Stimulated activated naive CD8-positive, alpha-beta T cell treated with anti-CD3 and anti-CD28 coated beads, Interleukin-15, amount 100 ng/mL, for 72 hours (primary cell): ENCODE results near the gene MS4A1.
A peak's percentile ranks its signal among the peaks of the same experiment; 100 is the strongest.
"Not testable (repeated sequence)": the region's sequence is repeated elsewhere in the genome, so short reads cannot be mapped to it uniquely, and the experiment has no call there.

Source experiments
- ATAC-seq: fragments of 150-1000 bp; cut with Tn5 transposase; 2 replicates; pipeline ENCODE4 v1.10.0; 2021; ENCODE audit warnings: mild to moderate bottlenecking, moderate library complexity
- DNase-seq, 2 donors: peaks; one replicate each; pipeline ENCODE4 v3.0.0; 2021 to 2022
- H3K27ac Mint-ChIP-seq, 2 donors: one replicate each; pipeline ENCODE4 v1.8.0; 2022; ENCODE audit warnings: mild to moderate bottlenecking in 2 of 2, mixed read lengths in 2 of 2, moderate library complexity in 2 of 2
- H3K27me3 Mint-ChIP-seq: one replicate; pipeline ENCODE4 v1.8.0; 2022; ENCODE audit warnings: mixed read lengths
- H3K4me1 Mint-ChIP-seq: one replicate; pipeline ENCODE4 v1.8.0; 2022; ENCODE audit warnings: mild to moderate bottlenecking, mixed read lengths
- H3K4me3 Mint-ChIP-seq, 2 donors: one replicate each; pipeline ENCODE4 v1.8.0; 2022; ENCODE audit warnings: mild to moderate bottlenecking in 2 of 2, mixed read lengths in 2 of 2, moderate library complexity in 1 of 2
- H3K9me3 Mint-ChIP-seq, 2 donors: one replicate each; pipeline ENCODE4 v1.8.0; 2022; ENCODE audit warnings: mixed read lengths in 2 of 2

Gene MS4A1

DNA sequence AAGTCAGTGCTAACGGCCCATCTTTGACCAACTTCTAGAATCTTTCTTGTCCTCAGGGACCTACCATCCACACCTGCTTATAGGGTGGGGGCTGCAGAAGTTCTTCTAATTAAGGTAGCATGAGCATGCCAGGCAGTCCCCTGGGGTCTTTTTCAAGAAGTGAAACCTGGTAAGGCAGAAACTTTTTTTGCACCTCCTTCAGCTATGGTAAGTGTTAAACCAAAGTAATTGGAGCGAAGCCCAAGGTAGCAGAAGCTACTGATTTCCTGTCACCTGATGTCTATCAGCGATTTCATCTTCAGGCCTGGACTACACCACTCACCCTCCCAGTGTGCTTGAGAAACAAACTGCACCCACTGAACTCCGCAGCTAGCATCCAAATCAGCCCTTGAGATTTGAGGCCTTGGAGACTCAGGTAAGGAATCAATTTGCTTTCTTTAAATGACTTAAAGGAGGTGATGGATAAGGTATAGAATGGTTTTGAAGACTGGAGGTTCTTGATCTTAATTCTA is at the start of gene MS4A1:
Gene MS4A1 (plus strand): TSS at position 317 of the 512 bp plus-strand sequence. CDS start 6,528 bp downstream, outside the sequence.
- DNase-seq (no peak), ATAC-seq (no peak)
- no peak within 1 kb of the TSS for H3K4me3 Mint-ChIP-seq

DNA sequence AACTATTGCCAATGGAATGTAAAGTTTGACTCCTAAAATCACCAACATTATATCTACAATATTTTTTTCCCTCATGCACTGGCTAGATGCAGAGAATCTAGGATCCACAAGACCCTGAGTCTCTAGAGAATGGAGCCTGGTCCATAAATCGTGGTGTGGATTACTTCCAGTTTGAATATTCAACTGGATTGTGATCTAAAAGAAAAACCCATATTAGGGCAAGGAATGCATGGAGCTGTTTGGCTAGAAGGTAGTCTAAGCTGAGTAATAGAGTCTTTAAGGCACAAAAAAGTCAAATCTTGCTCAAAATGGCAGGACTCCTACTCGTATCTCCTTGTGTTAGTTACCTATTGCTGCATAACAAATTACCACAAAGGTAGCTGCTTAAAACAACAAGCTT is 35.6 kb upstream of the MS4A1 start:
- Mint-ChIP-seq H3K27ac (no peak overlapping the region), H3K4me3 (no peak overlapping the region), H3K4me1 (no peaks in the 10 kb centered on the region), H3K27me3 (peaks cover 18% of the 10 kb centered on the region), H3K9me3 (peaks cover 0 to 7% of the 10 kb centered on the region in 2 donors)
- no peak for ATAC-seq
- DNase-seq = no peak

More for the DNA sequence above, at the start of gene MS4A1:
- Mint-ChIP-seq H3K27ac (no peak within 1 kb of the TSS), H3K4me1 (peaks cover 15% of the 10 kb centered on the region), H3K27me3 (peaks cover 13% of the 10 kb centered on the region), H3K9me3 (no peaks in the 10 kb centered on the region)

DNA sequence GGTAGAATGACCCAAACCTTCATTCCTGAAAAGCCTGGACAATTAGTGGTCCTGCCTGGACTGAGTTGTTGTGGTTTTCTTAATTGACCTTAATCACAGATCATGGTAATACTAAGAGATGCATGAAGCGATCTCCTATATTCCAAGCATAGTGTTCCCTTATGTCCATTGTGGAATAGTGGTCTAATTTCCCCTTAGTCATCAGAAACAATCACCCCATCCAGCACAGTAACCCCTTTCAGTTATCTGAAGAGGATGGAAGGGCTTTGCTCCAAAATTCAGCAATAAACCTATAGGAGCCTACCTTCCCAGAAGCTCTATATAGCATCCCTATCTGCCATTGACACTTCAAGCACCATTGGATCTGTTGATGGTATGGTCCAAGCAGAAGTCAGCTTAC is 33.0 kb upstream of the MS4A1 start:
- Mint-ChIP-seq H3K27ac (no peak overlapping the region), H3K4me1 (no peaks in the 10 kb centered on the region), H3K27me3 (peaks cover 15% of the 10 kb centered on the region), H3K4me3 (no peak overlapping the region), H3K9me3 (peaks cover 0 to 7% of the 10 kb centered on the region in 2 donors)
- no peak for DNase-seq
- ATAC-seq = no peak

GRCh38 chr11:60428517-60428916 is 27.1 kb upstream of the MS4A1 start:
- H3K27ac Mint-ChIP-seq = no peak overlapping the region
- peaks cover 35% of the 10 kb centered on the region for H3K27me3 Mint-ChIP-seq
- DNase-seq (no peak), ATAC-seq (no peak)
- no peaks in the 10 kb centered on the region for H3K4me1 Mint-ChIP-seq
- H3K4me3 Mint-ChIP-seq = no peak overlapping the region
- H3K9me3 Mint-ChIP-seq = no peaks in the 10 kb centered on the region

GRCh38 chr11:60429272-60429671 is 26.4 kb upstream of the MS4A1 start, which contains the start of gene MS4A5:
Gene MS4A5 (plus strand): TSS chr11:60429572. CDS start chr11:60429675, 103 bp downstream.
- no peak for ATAC-seq

GRCh38 chr11:60431251-60431650 is 24.4 kb upstream of the MS4A1 start:
- Mint-ChIP-seq H3K27ac (no peak overlapping the region), H3K4me1 (no peaks in the 10 kb centered on the region), H3K9me3 (no peaks in the 10 kb centered on the region), H3K4me3 (no peak overlapping the region), H3K27me3 (peaks cover 29% of the 10 kb centered on the region)
- ATAC-seq (no peak), DNase-seq (no peak)

More at GRCh38 chr11:60429272-60429671, 26.4 kb upstream of the MS4A1 start, which contains the start of gene MS4A5:
- peaks cover 35% of the 10 kb centered on the region for H3K27me3 Mint-ChIP-seq
- no peaks in the 10 kb centered on the region for H3K9me3 Mint-ChIP-seq
- no peaks in the 10 kb centered on the region for H3K4me1 Mint-ChIP-seq
- no peak within 1 kb of the TSS for H3K27ac Mint-ChIP-seq
- H3K4me3 Mint-ChIP-seq = no peak within 1 kb of the TSS
- no peak for DNase-seq

DNA sequence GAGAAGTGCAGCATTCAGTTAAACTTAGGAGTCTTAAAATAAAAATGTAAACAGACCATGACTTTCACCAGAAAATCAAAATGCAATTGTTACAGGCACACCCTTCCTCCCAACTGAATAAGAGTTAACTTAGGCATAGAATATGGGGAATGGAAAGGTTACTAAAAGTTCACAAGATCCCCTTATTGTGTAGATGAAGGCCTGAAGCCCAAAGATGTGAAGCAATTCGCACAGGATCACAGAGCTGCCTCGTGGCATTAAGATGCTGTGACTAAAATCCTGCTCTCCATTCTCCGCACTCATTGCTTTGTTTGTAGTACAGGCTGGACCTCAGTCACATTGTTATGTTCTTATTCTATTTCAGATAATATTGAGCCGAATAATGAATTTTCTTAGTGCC is 22.2 kb upstream of the MS4A1 start:
- Mint-ChIP-seq H3K4me3 (no peak overlapping the region), H3K27ac (no peak overlapping the region), H3K27me3 (peaks cover 14% of the 10 kb centered on the region), H3K4me1 (no peaks in the 10 kb centered on the region), H3K9me3 (no peaks in the 10 kb centered on the region)
- ATAC-seq (no peak), DNase-seq (no peak)

DNA sequence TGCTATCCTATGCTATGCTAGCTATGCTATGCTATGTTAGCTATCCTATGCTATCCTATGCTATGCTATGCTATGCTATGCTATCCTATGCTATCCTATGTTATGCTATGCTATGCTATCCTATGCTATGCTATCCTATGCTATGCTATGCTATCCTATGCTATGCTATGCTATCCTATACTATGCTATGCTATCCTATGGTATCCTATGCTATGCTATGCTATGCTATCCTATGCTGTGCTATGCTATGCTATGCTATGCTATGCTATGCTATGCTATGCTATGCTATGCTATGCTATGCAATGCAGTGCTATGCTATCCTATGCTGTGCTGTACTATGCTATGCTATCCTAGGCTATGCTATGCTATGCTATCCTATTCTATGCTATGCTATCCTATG is 8.6 kb upstream of the MS4A1 start:
- no peak for ATAC-seq
- H3K4me1 Mint-ChIP-seq = peaks cover 22% of the 10 kb centered on the region
- peak overlapping the region in 1 of 2 donors; percentile 93 for H3K27ac Mint-ChIP-seq
- H3K9me3 Mint-ChIP-seq = no peaks in the 10 kb centered on the region
- H3K4me3 Mint-ChIP-seq = peak overlapping the region in 1 of 2 donors; percentile 71
- DNase-seq = no peak
- H3K27me3 Mint-ChIP-seq = no peaks in the 10 kb centered on the region

DNA sequence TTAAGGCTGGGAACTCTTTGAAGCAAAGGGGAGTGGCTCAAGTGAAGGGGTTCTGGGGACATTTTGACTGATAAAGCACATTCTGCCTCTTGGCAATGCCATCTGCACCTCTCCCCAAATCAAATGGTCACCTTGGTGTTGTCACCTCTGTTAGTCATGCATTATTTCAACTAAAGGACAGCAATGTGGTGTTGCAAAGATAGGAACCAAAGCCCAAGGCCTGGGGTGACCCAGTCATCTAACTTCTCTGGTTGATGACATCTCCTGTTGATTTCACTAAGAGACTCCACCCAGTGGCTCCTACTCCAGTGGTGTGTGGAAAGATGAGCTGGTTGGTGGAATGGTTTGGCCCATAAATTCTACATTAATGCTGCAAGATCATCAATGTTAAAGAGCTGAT is 7.8 kb upstream of the MS4A1 start:
- H3K27me3 Mint-ChIP-seq = no peaks in the 10 kb centered on the region
- no peak for DNase-seq
- no peak overlapping the region for H3K27ac Mint-ChIP-seq
- H3K4me3 Mint-ChIP-seq = no peak overlapping the region
- H3K4me1 Mint-ChIP-seq = peaks cover 22% of the 10 kb centered on the region
- ATAC-seq = no peak
- H3K9me3 Mint-ChIP-seq = no peaks in the 10 kb centered on the region

- ATAC-seq, H3K27me3 Mint-ChIP-seq, H3K27ac Mint-ChIP-seq, DNase-seq, H3K9me3 Mint-ChIP-seq, H3K4me3 Mint-ChIP-seq: not testable (repeated sequence)
- H3K4me1 Mint-ChIP-seq = peaks cover 22% of the 10 kb centered on the region
These were observed 4.5 kb upstream of the MS4A1 start for GRCh38 chr11:60451185-60451584.

DNA sequence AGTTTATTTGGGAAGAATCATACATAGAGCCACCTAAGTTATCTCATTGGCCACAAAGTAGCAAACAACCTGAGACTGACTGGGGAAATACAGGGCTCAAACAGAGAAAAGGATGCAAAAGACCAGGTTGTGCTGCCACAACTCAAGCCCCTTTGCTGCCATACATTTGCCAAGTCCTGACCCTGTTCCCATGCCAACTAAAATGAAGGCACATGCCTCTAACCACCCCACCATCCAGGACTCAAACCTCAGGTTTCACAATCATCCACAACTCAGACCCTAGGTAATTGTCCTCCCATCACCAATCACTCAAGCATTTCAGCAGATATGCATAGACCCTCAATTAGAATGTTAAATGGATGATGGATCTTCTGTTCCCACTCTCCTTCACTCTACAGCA is 1.4 kb upstream of the MS4A1 start:
- peaks cover 13% of the 10 kb centered on the region for H3K27me3 Mint-ChIP-seq
- peaks cover 15% of the 10 kb centered on the region for H3K4me1 Mint-ChIP-seq
- H3K27ac Mint-ChIP-seq = no peak overlapping the region
- no peak overlapping the region for H3K4me3 Mint-ChIP-seq
- no peak for DNase-seq
- no peaks in the 10 kb centered on the region for H3K9me3 Mint-ChIP-seq
- no peak for ATAC-seq

DNA sequence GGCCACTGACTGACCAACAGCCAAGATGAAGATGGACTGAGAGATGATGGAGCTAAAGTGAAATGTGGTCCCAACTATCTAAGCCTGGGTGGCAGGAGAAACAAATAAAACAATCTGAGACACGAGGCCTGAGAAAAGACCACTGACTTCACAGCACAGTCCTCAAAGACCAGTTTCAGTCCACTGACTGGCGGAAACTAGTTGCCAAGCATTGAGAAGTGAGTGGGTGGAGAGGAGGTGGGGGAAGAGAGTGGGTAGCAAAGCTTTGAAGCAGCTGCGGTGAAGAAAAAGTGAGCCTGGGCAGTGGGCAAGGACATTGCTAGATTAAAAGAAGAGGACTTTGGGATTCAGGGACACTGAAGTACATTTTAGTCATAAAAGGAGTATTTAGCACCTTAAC is 1.9 kb downstream of the MS4A1 start:
- no peak overlapping the region for H3K27ac Mint-ChIP-seq
- DNase-seq (no peak), ATAC-seq (no peak)
- H3K9me3 Mint-ChIP-seq = no peaks in the 10 kb centered on the region
- peaks cover 14% of the 10 kb centered on the region for H3K27me3 Mint-ChIP-seq
- H3K4me3 Mint-ChIP-seq = no peak overlapping the region
- H3K4me1 Mint-ChIP-seq = peaks cover 15% of the 10 kb centered on the region

DNA sequence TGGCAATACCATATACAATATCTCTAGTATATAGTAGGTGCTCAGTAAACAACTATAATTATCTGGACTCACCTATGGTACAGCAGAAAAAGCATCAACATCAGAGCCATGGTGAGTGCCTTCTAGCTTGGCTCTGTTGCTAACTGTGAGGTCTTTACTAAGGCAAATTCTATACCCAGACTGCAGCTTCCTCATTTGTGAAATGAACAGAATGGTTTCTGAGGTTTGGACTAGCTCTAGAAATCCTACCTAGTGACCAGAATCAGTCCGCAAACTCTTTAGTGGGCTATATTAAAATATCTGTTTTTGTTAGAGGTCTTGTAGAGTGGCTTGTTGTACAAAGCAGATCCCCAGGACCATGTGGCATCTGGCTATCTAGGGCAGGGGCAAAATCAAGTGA is 3.7 kb downstream of the MS4A1 start:
- Mint-ChIP-seq H3K4me1 (peaks cover 15% of the 10 kb centered on the region), H3K9me3 (no peaks in the 10 kb centered on the region), H3K27me3 (peaks cover 20% of the 10 kb centered on the region), H3K4me3 (no peak overlapping the region), H3K27ac (no peak overlapping the region)
- no peak for ATAC-seq
- DNase-seq = no peak

DNA sequence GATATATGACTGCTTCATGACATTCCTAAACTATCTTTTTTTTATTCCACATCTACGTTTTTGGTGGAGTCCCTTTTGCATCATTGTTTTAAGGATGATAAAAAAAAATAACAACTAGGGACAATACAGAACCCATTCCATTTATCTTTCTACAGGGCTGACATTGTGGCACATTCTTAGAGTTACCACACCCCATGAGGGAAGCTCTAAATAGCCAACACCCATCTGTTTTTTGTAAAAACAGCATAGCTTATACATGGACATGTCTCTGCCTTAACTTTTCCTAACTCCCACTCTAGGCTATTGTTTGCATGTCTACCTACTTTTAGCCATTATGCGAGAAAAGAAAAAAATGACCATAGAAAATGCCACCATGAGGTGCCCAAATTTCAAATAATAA is 13.2 kb downstream of the MS4A1 start:
- H3K4me1 Mint-ChIP-seq = no peaks in the 10 kb centered on the region
- ATAC-seq = no peak

DNA sequence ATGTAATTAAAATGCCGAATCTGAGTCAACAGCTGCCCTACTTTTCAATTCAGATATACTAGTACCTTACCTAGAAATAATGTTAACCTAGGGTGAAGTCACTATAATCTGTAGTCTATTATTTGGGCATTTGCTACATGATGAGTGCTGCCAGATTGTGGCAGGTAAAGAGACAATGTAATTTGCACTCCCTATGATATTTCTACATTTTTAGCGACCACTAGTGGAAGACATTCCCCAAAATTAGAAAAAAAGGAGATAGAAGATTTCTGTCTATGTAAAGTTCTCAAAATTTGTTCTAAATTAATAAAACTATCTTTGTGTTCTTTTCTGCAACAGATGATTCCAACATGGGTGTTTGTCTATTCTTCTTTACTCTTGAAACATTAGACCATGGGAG is 14.1 kb downstream of the MS4A1 start:
- DNase-seq (no peak), ATAC-seq (no peak)
- H3K4me3 Mint-ChIP-seq = no peak overlapping the region
- peaks cover 40% of the 10 kb centered on the region for H3K27me3 Mint-ChIP-seq
- no peaks in the 10 kb centered on the region for H3K9me3 Mint-ChIP-seq
- no peak overlapping the region for H3K27ac Mint-ChIP-seq
- no peaks in the 10 kb centered on the region for H3K4me1 Mint-ChIP-seq

More for the DNA sequence above, 13.2 kb downstream of the MS4A1 start:
- H3K27me3 Mint-ChIP-seq = peaks cover 40% of the 10 kb centered on the region
- no peak overlapping the region for H3K4me3 Mint-ChIP-seq
- no peaks in the 10 kb centered on the region for H3K9me3 Mint-ChIP-seq
- no peak for DNase-seq
- no peak overlapping the region for H3K27ac Mint-ChIP-seq

- Mint-ChIP-seq H3K27me3 (peaks cover 24% of the 10 kb centered on the region), H3K9me3 (no peaks in the 10 kb centered on the region), H3K27ac (no peak overlapping the region), H3K4me1 (no peaks in the 10 kb centered on the region), H3K4me3 (no peak overlapping the region)
- peak; percentile 42 for ATAC-seq
- no peak for DNase-seq
These were observed 21.4 kb downstream of the MS4A1 start for GRCh38 chr11:60477035-60477445.

DNA sequence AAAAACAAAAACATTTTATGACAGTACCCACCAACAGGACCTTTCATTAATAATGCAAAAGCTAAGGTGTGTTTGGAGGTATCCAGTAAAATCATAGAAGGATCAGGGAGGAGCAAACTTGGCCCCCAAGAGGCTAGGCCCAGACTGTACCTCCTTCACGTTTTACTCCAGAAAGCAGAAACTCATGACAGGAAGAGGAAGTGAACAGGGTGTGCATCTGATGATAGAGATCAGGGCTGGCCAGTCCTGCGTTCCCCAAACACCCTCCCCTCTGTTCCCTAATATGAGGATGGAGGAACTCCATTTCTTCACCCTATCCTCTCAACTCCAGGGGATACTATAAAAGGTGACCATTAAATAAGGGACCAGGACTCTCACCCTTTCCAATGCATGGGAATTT is 26.7 kb downstream of the MS4A1 start:
- H3K9me3 Mint-ChIP-seq = no peaks in the 10 kb centered on the region
- DNase-seq = no peak
- peaks cover 11% of the 10 kb centered on the region for H3K27me3 Mint-ChIP-seq
- no peak overlapping the region for H3K4me3 Mint-ChIP-seq
- H3K27ac Mint-ChIP-seq = no peak overlapping the region
- ATAC-seq = no peak
- H3K4me1 Mint-ChIP-seq = no peaks in the 10 kb centered on the region
